B cell (primary cell): ENCODE measurements around the gene IFNA2.

Experiments
- EZH2 ChIP-seq: IDR thresholded peaks from 2 replicates; pipeline ENCODE4 v1.6.1; 2012; ENCODE audit warnings: borderline replicate concordance, low read depth, mild to moderate bottlenecking, moderate library complexity, low read length; ENCODE audit not compliant: insufficient read depth, poor library complexity, severe bottlenecking
- TF ChIP-seq, protein P1 (sequence below): fragments of 200-600 bp; IDR thresholded peaks from one replicate; pipeline ENCODE4 v1.8.0; 2022; ENCODE audit warnings: antibody characterized with exemption, mild to moderate bottlenecking

DNA sequence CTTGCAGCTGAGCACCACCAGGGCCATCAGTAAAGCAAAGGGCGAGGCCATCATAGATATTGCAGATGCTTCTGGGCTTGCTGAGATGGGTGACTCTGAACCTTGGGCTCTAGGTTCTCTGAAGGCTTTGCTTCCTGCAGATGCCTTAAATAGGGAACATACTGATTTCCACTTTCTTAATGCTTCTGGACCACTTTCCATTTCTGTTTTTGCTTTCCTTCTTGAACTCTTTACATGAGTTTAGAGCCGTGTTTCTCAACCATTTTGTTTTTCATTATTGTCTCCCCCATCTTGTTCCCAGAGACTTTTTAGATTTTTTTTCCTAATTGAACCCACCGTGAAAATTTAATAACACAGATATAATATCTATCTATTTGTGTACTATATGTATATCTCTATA, 17.2 kb downstream of the IFNA2 start, which contains the start of gene IFNA13:
- TF ChIP-seq, protein P1, sequence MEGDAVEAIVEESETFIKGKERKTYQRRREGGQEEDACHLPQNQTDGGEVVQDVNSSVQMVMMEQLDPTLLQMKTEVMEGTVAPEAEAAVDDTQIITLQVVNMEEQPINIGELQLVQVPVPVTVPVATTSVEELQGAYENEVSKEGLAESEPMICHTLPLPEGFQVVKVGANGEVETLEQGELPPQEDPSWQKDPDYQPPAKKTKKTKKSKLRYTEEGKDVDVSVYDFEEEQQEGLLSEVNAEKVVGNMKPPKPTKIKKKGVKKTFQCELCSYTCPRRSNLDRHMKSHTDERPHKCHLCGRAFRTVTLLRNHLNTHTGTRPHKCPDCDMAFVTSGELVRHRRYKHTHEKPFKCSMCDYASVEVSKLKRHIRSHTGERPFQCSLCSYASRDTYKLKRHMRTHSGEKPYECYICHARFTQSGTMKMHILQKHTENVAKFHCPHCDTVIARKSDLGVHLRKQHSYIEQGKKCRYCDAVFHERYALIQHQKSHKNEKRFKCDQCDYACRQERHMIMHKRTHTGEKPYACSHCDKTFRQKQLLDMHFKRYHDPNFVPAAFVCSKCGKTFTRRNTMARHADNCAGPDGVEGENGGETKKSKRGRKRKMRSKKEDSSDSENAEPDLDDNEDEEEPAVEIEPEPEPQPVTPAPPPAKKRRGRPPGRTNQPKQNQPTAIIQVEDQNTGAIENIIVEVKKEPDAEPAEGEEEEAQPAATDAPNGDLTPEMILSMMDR: no peak
- no peak for TF ChIP-seq EZH2
